ENCODE measurements around the gene KRT6B. TPM values are rescaled to one million over a fixed set of nuclear protein-coding genes. Genes with fewer than 3 reads are reported as not detected.
"Not testable (repeated sequence)": the region's sequence is repeated elsewhere in the genome, so short reads cannot be mapped to it uniquely, and the experiment has no call there.

KRT6B gene
- total and polyA plus RNA-seq, 8 donors = 0.08 to 3.6 (median 0.22) TPM; not detected in 2

GRCh38 chr12:52494100-52494499 is 42.2 kb upstream of the KRT6B start:
- intact Hi-C loops (cut with DNase I) = loop anchor here in 1 of 3 donors (10.0 kb wide), 1 partner anchor 99 kb away; no protein-coding TSS in a partner anchor
- ATAC-seq = no peak
- 71 to 84% methylated on average over 1 of the region's 1 CpG for WGBS, 2 donors
- H3K27me3 ChIP-seq = no peaks in the 10 kb centered on the region
- no peak overlapping the region for H3K27ac ChIP-seq
- H3K9me3 ChIP-seq = no peaks in the 10 kb centered on the region
- H3K36me3 ChIP-seq = no peaks in the 10 kb centered on the region
- H3K4me1 ChIP-seq = no peaks in the 10 kb centered on the region
- no peak overlapping the region for H3K4me3 ChIP-seq
- TF ChIP-seq CTCF (IDR thresholded peaks at IDR 0.05) = no peak
- no peak for DNase-seq
- FAIRE-seq = no peak

- Histone ChIP-seq H3K4me1 (no peaks in the 10 kb centered on the region), H3K4me3 (no peak within 1 kb of the TSS), H3K36me3 (no peaks in the 10 kb centered on the region), H3K27ac (no peak within 1 kb of the TSS), H3K9me3 (no peaks in the 10 kb centered on the region), H3K27me3 (no peaks in the 10 kb centered on the region)
- ATAC-seq (no peak), FAIRE-seq (no peak), DNase-seq (no peak)
- WGBS, 2 donors = 86 to 98% methylated on average over 2 of the region's 2 CpGs
- no peak for TF ChIP-seq CTCF (IDR thresholded peaks at IDR 0.05)
- intact Hi-C loops (cut with DNase I) = loop anchor here in 1 of 3 donors (10.0 kb wide), 1 partner anchor 98 kb away; no protein-coding TSS in a partner anchor
Measured at GRCh38 chr12:52493172-52493571, 41.2 kb upstream of the KRT6B start, which contains the start of gene KRT6A. KRT6A (minus strand) TSS chr12:52493257; CDS start chr12:52493188, 69 bp downstream.

- not testable (repeated sequence) for DNase-seq, H3K27me3 ChIP-seq, FAIRE-seq, ATAC-seq, H3K4me1 ChIP-seq, H3K4me3 ChIP-seq, H3K36me3 ChIP-seq, H3K9me3 ChIP-seq, H3K27ac ChIP-seq
- intact Hi-C loops (cut with DNase I) = loop anchor here in 1 of 3 donors (10.0 kb wide), 1 partner anchor 98 kb away; no protein-coding TSS in a partner anchor
- 85 to 91% methylated on average over 4 to 6 of the region's 6 CpGs for WGBS, 2 donors
Measured at GRCh38 chr12:52492405-52492804, 40.5 kb upstream of the KRT6B start.

GRCh38 chr12:52491495-52491894 is 39.5 kb upstream of the KRT6B start:
- intact Hi-C loops (cut with DNase I) = loop anchor here in 1 of 3 donors (10.0 kb wide), 1 partner anchor 97 kb away; no protein-coding TSS in a partner anchor
- not testable (repeated sequence) for H3K9me3 ChIP-seq, ATAC-seq, H3K4me1 ChIP-seq, H3K27ac ChIP-seq, FAIRE-seq, DNase-seq, H3K36me3 ChIP-seq, H3K4me3 ChIP-seq, H3K27me3 ChIP-seq
- 63 to 72% methylated on average over 8 of the region's 8 CpGs for WGBS, 2 donors

DNA sequence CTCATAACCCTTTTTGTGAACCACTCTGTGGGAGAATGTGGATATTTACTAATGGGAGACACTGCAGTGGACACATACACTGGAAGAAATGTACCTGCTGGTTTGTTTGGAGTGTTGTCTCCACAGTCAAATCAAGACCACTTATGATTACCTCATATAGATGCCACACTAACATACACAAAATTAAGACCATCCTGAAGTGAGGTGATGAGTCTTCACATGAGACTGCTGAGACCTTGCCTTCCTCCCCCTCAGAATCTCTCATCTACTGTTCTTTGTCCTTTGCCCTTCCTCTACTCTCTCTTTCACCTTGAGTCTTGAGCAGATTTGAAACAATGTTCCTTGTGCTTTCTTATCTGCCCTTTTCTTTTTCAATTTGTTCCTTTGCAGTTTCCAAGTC is 36.8 kb upstream of the KRT6B start:
- Histone ChIP-seq H3K4me3 (no peak overlapping the region), H3K36me3 (no peaks in the 10 kb centered on the region), H3K9me3 (no peaks in the 10 kb centered on the region), H3K27ac (no peak overlapping the region), H3K27me3 (no peaks in the 10 kb centered on the region), H3K4me1 (no peaks in the 10 kb centered on the region)
- ATAC-seq (no peak), DNase-seq (no peak), FAIRE-seq (no peak)
- intact Hi-C loops (cut with DNase I) = no loop called here
- TF ChIP-seq CTCF (IDR thresholded peaks at IDR 0.05) = no peak

DNA sequence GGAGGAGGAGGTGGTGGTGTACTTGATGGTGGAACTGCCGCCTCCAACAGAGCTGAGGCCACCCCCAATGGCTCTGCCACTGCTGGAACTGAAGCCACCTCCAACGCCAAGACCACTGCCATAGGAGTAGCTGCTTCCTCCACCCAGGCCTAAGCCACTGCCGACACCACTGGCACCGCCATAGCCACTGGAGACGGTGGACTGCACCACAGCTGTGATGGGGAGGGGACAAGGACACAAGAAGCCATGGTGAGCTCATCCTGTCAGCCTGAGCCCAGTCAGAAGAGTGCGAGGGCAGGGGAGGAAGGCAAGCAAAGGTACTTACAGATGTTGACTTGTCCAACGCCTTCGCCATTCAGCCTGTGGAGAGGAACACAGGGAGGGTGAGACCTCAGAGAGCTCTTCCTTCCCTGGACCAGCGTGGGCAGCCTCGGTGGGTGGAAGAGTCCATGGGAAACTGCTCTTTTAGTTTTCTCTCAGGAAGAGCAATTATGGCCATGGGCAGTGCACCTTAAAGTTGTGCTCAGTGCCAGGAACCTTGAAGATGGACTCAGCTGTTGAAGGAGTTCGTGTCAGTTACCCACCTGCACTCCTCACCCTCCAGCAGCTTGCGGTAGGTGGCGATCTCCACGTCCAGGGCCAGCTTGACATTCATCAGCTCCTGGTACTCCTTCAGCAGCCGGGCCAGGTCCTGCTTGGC is 35.9 kb upstream of the KRT6B start:
- intact Hi-C loops (cut with DNase I); H3K36me3 ChIP-seq; H3K4me3 ChIP-seq; H3K27me3 ChIP-seq; H3K4me1 ChIP-seq; FAIRE-seq; H3K9me3 ChIP-seq; DNase-seq; ATAC-seq; H3K27ac ChIP-seq: not testable (repeated sequence)
- 73 to 75% methylated on average over 14 to 15 of the region's 15 CpGs for WGBS, 2 donors
